Fibroblast of skin of right biceps (primary cell): ENCODE results near the gene EIF4EBP2.

ENCODE experiments used
- DNase-seq: peaks from one replicate; pipeline ENCODE4 v3.0.0-alpha.2; 2013

The EIF4EBP2 gene

GRCh38 chr10:70433581-70434280 is 29.8 kb downstream of the EIF4EBP2 start:
- peak; percentile 62 for DNase-seq

- no peak for DNase-seq
Observed at GRCh38 chr10:70435241-70436085, 31.5 kb downstream of the EIF4EBP2 start.

- DNase-seq = no peak
Observed at GRCh38 chr10:70437721-70438120, 33.8 kb downstream of the EIF4EBP2 start.

- DNase-seq = no peak
Observed at GRCh38 chr10:70440296-70441160, 36.6 kb downstream of the EIF4EBP2 start.

- DNase-seq = no peak
Observed at GRCh38 chr10:70441161-70441894, 37.4 kb downstream of the EIF4EBP2 start, which contains the start of gene NODAL. NODAL (minus strand) TSS chr10:70441681; CDS start chr10:70441667, 14 bp downstream.

GRCh38 chr10:70441895-70442309 is 38.0 kb downstream of the EIF4EBP2 start:
- DNase-seq = no peak

- DNase-seq = no peak
Observed at GRCh38 chr10:70442332-70442988, 38.5 kb downstream of the EIF4EBP2 start.

- no peak for DNase-seq
Observed at GRCh38 chr10:70444744-70445143, 40.8 kb downstream of the EIF4EBP2 start.

- DNase-seq = peak; percentile 61
Observed at GRCh38 chr10:70445718-70446657, 42.0 kb downstream of the EIF4EBP2 start.

GRCh38 chr10:70448236-70448635 is 44.3 kb downstream of the EIF4EBP2 start:
- DNase-seq = no peak

- no peak for DNase-seq
Observed at GRCh38 chr10:70455213-70455630, 51.3 kb downstream of the EIF4EBP2 start.

- no peak for DNase-seq
Observed at GRCh38 chr10:70456164-70456563, 52.2 kb downstream of the EIF4EBP2 start.

GRCh38 chr10:70457759-70458305 is 53.9 kb downstream of the EIF4EBP2 start:
- no peak for DNase-seq

GRCh38 chr10:70458329-70459060 is 54.5 kb downstream of the EIF4EBP2 start:
- DNase-seq = peak; percentile 74

GRCh38 chr10:70459061-70459773 is 55.3 kb downstream of the EIF4EBP2 start:
- DNase-seq = no peak

- no peak for DNase-seq
Observed at GRCh38 chr10:70459774-70460490, 56.0 kb downstream of the EIF4EBP2 start.

GRCh38 chr10:70461397-70462348 is 57.7 kb downstream of the EIF4EBP2 start:
- peak; percentile 40 for DNase-seq
